Activated CD8-positive, alpha-beta T cell treated with anti-CD3 and anti-CD28 coated beads, Interleukin-2, amount 10 ng/mL, durations not matched to agents 7 days and 5 days (primary cell): ENCODE results near the gene LIMA1. TPM values are rescaled to one million over a fixed set of nuclear protein-coding genes. Genes with fewer than 3 reads are reported as not detected.
"Not testable (repeated sequence)": the region's sequence is repeated elsewhere in the genome, so short reads cannot be mapped to it uniquely, and the experiment has no call there.

ENCODE experiments used
- ATAC-seq: fragments of 150-1000 bp; cut with Tn5 transposase; one replicate; pipeline ENCODE4 v1.10.0; 2021; ENCODE audit warnings: moderate library complexity
- CTCF ChIA-PET: fragments of 350-600 bp; sonication (Branson Sonifier 250); formaldehyde crosslinking; loops from one replicate; lab custom pipeline; 2021; ENCODE audit warnings: antibody characterized with exemption; lab: Charles Lee
- POLR2A ChIA-PET: fragments of 350-600 bp; sonication (Branson Sonifier 250); formaldehyde crosslinking; loops from one replicate; lab custom pipeline; 2021; ENCODE audit warnings: antibody characterized with exemption; lab: Charles Lee
- DNase-seq: peaks from one replicate; pipeline ENCODE4 v3.0.0-alpha.2; 2020
- H3K27ac Mint-ChIP-seq: one replicate; pipeline ENCODE4 v1.8.0; 2021; ENCODE audit warnings: mild to moderate bottlenecking, mixed read lengths
- H3K27me3 Mint-ChIP-seq: one replicate; pipeline ENCODE4 v1.8.0; 2021; ENCODE audit warnings: low read depth, mixed read lengths
- H3K36me3 Mint-ChIP-seq: one replicate; pipeline ENCODE4 v1.8.0; 2021; ENCODE audit warnings: low read depth, mixed read lengths
- H3K4me1 Mint-ChIP-seq: one replicate; pipeline ENCODE4 v1.8.0; 2021; ENCODE audit warnings: low read depth, mixed read lengths
- H3K4me3 Mint-ChIP-seq: one replicate; pipeline ENCODE4 v1.8.0; 2021; ENCODE audit warnings: mild to moderate bottlenecking, mixed read lengths
- H3K9me3 Mint-ChIP-seq: one replicate; pipeline ENCODE4 v1.8.0; 2022; ENCODE audit warnings: mixed read lengths; ENCODE audit not compliant: insufficient read depth
- total RNA-seq, 2 experiments: library from RNA; stranded (reverse); gene quantifications; one replicate each; pipeline ENCODE4 v1.2.3, GENCODE V29; 2021

Gene LIMA1
- total RNA-seq, 2 experiments from 2014 or later: 19.4 to 19.9 TPM

DNA sequence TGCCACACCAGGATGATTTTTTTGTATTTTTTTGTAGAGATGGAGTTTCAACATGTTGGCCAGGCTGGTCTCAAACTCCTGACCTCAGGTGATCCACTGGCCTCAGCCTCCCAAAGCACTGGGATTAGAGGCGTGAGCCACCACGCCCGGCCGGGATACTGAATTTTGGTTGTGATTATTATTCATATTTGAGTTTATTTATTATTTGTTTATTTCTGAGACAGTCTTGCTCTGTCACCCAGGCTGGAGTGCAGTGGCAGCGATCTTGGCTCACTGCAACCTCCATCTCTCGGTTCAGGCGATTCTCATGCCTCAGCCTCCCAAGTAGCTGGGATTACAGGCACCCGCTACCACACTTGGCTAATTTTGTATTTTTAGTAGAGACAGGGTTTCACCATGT, 30.7 kb upstream of the LIMA1 start:
- H3K27ac Mint-ChIP-seq, POLR2A ChIA-PET, H3K4me3 Mint-ChIP-seq, DNase-seq, H3K9me3 Mint-ChIP-seq, H3K27me3 Mint-ChIP-seq, H3K36me3 Mint-ChIP-seq, H3K4me1 Mint-ChIP-seq, ATAC-seq: not testable (repeated sequence)
- CTCF ChIA-PET: interaction anchor here (0.6 to 2.8 kb wide), 30 partner anchors 8 to 239 kb away, joined by 3 to 23 read pairs (median 4); partner anchors contain the start of genes CERS5, COX14 and SMARCD1

DNA sequence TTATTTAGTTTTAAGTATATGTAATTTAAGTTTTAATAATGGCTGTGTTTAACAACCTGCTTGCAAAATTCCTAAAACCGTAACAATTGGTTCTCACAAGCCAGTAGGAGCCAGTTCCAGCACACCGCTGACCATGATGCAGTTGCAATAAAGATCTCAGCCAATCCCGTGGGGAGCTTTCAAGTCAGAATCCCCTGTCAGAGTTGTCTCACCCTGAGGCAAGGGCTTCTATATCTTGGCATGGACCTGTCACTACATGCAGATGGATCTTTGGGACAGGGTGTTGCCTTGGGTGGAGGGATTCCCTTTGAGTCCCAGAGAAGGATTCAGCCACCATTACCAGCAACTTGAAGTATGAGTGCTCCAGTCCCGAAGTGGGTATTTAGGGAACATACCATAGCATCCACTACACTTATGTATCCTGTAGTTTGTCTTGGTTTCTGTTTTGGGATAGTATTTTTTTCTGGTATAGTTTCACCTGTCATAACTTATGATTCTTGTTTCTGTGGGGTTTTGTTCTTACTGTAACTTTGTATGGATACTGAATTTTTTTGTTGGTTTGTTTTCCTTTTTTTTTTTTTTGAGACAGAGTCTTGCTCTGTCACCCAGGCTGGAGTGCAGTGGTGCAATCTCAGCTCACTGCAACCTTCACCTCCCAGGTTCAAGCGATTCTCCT, 30.1 kb upstream of the LIMA1 start:
- Mint-ChIP-seq H3K27me3 (no peaks in the 10 kb centered on the region), H3K9me3 (no peaks in the 10 kb centered on the region), H3K27ac (no peak overlapping the region), H3K36me3 (no peaks in the 10 kb centered on the region), H3K4me1 (no peaks in the 10 kb centered on the region), H3K4me3 (no peak overlapping the region)
- ATAC-seq (no peak), DNase-seq (no peak)
- ChIA-PET POLR2A (no interaction called here), CTCF (interaction anchor here (1.0 to 2.8 kb wide), 3 partner anchors 29 to 202 kb away, joined by 3 to 23 read pairs (median 12); partner anchors contain the start of gene COX14)

DNA sequence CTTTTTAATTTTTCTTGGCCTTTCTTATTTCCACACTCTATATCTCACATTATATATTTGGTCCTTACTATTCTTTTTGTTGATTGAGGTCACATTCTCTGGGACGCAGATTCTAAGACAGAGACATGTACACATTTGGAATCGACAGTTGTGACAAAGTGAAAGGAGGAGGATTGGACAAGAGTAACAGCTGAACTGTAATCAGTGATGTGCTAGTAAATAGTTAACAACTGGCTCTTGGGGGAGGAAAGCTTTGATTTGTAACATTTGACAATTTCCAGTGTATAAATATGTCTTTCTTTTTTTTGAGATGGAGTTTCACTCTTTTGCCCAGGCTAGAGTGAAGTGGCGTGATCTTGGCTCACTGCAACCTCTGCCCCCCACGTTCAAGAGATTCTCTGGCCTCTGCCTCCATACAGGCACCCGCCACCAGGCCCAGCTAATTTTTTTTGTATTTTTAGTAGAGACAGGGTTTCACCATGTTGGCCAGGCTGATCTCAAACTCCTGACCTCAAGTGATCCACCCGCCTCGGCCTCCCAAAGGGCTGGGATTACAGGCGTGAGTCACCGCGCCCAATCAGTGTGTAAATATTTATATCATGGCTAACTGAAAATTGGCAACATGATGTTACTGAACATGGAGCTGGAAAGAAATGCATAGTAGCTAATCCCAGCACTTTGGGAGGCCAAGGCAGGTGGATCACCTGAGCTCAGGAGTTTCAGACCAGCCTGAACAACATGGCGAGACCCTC, 28.7 kb upstream of the LIMA1 start:
- H3K9me3 Mint-ChIP-seq, H3K36me3 Mint-ChIP-seq, H3K27ac Mint-ChIP-seq, H3K4me3 Mint-ChIP-seq, ATAC-seq, DNase-seq, H3K27me3 Mint-ChIP-seq, H3K4me1 Mint-ChIP-seq: not testable (repeated sequence)
- CTCF ChIA-PET: interaction anchor here (0.6 to 1.0 kb wide), 3 partner anchors 89 to 242 kb away, joined by 3 read pairs; no protein-coding TSS in a partner anchor
- POLR2A ChIA-PET: interaction anchor here (0.6 kb wide), 1 partner anchor 699 kb away, joined by 4 read pairs; no protein-coding TSS in a partner anchor

DNA sequence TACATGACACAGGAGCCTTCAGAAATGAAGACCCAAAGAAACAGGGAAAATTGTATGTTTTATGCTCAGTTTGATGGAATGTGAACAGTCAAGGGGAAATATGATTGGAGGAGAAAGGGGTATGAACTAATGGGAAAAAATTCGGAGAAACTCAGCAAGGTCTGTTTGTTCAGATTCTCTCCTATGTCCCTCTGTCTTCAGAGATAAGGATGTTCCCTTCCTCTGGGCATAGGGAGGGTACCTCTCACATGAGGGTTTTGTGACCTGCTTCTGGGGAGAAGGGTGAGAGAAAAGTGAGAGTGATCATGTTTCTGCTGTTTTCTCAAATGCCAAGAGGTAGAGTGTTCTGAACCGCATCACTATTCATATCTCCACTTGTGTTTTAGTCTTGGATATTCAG, 26.6 kb upstream of the LIMA1 start:
- Mint-ChIP-seq H3K4me3 (no peak overlapping the region), H3K4me1 (no peaks in the 10 kb centered on the region), H3K27ac (no peak overlapping the region), H3K36me3 (no peaks in the 10 kb centered on the region), H3K9me3 (no peaks in the 10 kb centered on the region), H3K27me3 (no peaks in the 10 kb centered on the region)
- ChIA-PET POLR2A (no interaction called here), CTCF (interaction anchor here (1.0 kb wide), 1 partner anchor 235 kb away, joined by 3 read pairs; no protein-coding TSS in a partner anchor)
- DNase-seq (no peak), ATAC-seq (no peak)

DNA sequence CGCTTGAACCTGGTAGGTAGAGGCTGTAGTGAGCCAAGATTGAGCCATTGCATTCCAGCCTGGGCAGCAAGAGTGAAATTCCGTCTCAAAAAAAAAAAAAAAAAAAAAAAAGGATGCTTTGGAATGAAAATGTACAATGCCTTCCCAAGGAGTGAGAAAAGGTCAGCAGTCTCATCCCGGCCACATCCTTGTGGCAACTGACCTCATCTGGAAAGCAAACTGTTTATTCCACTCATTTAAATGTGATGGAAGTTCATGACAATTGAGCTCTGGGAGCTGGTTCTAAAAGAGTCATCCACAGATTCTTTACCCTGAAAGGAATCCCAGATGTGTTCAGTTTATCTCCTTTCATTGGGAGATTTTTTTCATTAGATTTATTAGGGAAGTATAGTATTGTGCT, 19.4 kb upstream of the LIMA1 start:
- Mint-ChIP-seq H3K4me1 (no peaks in the 10 kb centered on the region), H3K27me3 (no peaks in the 10 kb centered on the region), H3K36me3 (no peaks in the 10 kb centered on the region), H3K4me3 (no peak overlapping the region), H3K9me3 (no peaks in the 10 kb centered on the region), H3K27ac (no peak overlapping the region)
- POLR2A ChIA-PET: no interaction called here
- no peak for DNase-seq
- no peak for ATAC-seq
- CTCF ChIA-PET: interaction anchor here (0.6 kb wide), 1 partner anchor 90 kb away, joined by 3 read pairs; no protein-coding TSS in a partner anchor

DNA sequence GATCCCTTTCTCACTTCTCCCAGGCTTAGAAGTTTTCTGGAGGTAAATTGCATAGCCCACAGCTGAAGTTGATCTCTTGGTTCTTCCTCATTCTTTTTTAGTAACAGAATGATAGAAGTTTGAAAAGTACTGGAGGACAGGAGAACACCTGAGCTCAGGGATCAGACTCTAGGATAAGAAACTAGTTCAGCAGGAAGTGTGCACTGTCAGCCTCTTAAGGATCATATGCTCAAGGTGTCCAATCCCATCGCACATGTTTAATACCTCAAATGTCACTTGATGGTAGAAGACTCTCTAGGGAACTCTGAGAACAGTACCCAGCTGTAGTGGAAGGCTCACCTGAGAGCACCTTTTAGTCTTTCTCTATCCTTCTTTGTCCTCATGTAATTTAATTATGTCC, 14.7 kb upstream of the LIMA1 start:
- POLR2A ChIA-PET: no interaction called here
- H3K27ac Mint-ChIP-seq: no peak overlapping the region
- no peaks in the 10 kb centered on the region for H3K27me3 Mint-ChIP-seq
- CTCF ChIA-PET: interaction anchor here (0.6 to 1.8 kb wide), 9 partner anchors 8 to 331 kb away, joined by 3 to 7 read pairs (median 4); partner anchors contain the start of genes COX14 and LIMA1
- H3K9me3 Mint-ChIP-seq: no peaks in the 10 kb centered on the region
- DNase-seq (no peak), ATAC-seq (no peak)
- no peaks in the 10 kb centered on the region for H3K36me3 Mint-ChIP-seq
- H3K4me3 Mint-ChIP-seq: no peak overlapping the region
- no peaks in the 10 kb centered on the region for H3K4me1 Mint-ChIP-seq

DNA sequence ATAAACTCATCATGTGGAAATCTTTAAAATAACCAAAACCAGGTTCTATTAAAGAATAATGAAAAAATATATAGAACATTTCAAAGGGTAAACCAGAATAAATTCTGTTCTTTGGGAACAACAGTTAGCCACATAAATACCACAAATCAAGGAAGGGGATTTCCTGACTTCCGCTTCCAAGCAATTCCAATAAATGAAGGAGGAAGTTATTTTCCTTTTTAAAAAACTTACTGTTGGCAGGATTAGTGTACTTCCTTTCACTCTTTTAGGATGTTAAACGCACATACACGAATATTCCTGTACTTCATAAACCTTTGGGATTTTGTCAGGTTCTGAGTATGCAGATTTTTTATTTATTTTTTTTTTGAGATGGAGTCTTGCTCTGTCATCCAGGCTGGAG, 13.7 kb upstream of the LIMA1 start:
- POLR2A ChIA-PET: no interaction called here
- Mint-ChIP-seq H3K27me3 (no peaks in the 10 kb centered on the region), H3K4me1 (no peaks in the 10 kb centered on the region), H3K4me3 (no peak overlapping the region), H3K27ac (no peak overlapping the region), H3K36me3 (no peaks in the 10 kb centered on the region), H3K9me3 (no peaks in the 10 kb centered on the region)
- CTCF ChIA-PET: interaction anchor here (0.9 to 1.4 kb wide), 3 partner anchors 18 to 186 kb away, joined by 3 to 7 read pairs (median 3); partner anchors contain the start of gene COX14
- no peak for DNase-seq
- no peak for ATAC-seq

DNA sequence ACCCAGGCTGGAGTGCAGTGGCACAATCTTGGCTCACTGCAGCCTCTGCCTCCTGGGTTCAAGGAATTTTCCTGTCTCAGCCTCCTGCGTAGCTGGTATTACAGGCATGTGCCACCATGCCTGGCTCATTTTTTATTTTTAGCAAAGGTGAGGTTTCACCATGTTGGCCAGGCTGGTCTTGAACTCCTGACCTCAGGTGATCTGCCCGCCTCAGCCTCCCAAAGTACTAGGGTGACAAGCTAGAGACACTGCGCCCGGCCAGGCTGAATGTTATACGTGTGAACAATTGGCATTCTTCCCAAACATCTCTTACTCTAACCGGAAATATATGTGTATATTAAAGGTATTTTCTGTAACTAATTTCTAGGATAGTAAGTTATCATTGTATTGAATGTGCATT, 13.2 kb upstream of the LIMA1 start:
- H3K36me3 Mint-ChIP-seq: peaks cover 4% of the 10 kb centered on the region
- no peaks in the 10 kb centered on the region for H3K4me1 Mint-ChIP-seq
- POLR2A ChIA-PET: no interaction called here
- no peak overlapping the region for H3K4me3 Mint-ChIP-seq
- no peaks in the 10 kb centered on the region for H3K9me3 Mint-ChIP-seq
- no peak for DNase-seq
- no peaks in the 10 kb centered on the region for H3K27me3 Mint-ChIP-seq
- ATAC-seq: no peak
- CTCF ChIA-PET: interaction anchor here (0.9 kb wide), 1 partner anchor 19 kb away, joined by 3 read pairs; no protein-coding TSS in a partner anchor
- H3K27ac Mint-ChIP-seq: no peak overlapping the region

DNA sequence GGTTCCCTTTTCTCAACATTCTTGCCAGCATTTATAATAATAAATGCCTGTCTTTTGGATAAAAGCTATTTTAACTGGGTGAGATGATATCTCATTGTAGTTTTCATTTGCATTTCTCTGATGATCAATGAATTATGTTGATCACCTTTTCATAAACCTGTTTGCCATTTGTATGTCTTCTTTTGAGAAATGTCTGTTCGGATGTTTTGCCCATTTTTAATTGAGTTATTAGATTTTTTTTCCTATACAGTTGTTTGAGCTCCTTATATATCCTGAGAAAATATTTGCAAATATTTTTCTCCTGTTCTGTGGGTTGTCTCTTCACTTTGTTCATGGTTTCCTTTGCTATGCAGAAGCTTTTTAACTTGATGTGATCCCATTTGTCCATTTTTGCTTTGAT, 8.1 kb upstream of the LIMA1 start:
- H3K4me3 Mint-ChIP-seq: no peak overlapping the region
- DNase-seq (no peak), ATAC-seq (no peak)
- no peaks in the 10 kb centered on the region for H3K27me3 Mint-ChIP-seq
- no peak overlapping the region for H3K27ac Mint-ChIP-seq
- no peaks in the 10 kb centered on the region for H3K4me1 Mint-ChIP-seq
- H3K36me3 Mint-ChIP-seq: peaks cover 11% of the 10 kb centered on the region
- POLR2A ChIA-PET: no interaction called here
- no peaks in the 10 kb centered on the region for H3K9me3 Mint-ChIP-seq
- CTCF ChIA-PET: no interaction called here

DNA sequence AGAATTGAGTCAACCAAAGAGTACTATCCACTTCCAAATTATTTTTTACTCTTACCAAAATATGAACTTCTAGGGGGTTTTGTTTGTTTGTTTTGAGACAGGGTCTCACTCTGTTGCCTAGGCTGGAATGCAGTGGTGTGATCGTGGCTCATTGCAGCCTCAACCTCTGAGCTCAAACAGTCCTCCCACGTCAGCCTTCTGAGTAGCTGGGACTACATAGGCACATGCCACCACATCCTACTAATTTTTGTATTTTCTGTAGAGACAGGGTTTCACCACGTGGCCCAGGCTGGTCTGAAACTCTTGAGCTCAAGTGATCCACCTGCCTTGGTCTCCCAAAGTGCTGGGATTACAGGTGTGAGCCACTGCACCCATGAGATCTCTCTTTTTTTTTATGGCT, 7.4 kb upstream of the LIMA1 start:
- H3K36me3 Mint-ChIP-seq: peaks cover 11% of the 10 kb centered on the region
- H3K4me3 Mint-ChIP-seq, H3K27me3 Mint-ChIP-seq, CTCF ChIA-PET, ATAC-seq, DNase-seq, POLR2A ChIA-PET, H3K4me1 Mint-ChIP-seq, H3K9me3 Mint-ChIP-seq, H3K27ac Mint-ChIP-seq: not testable (repeated sequence)

DNA sequence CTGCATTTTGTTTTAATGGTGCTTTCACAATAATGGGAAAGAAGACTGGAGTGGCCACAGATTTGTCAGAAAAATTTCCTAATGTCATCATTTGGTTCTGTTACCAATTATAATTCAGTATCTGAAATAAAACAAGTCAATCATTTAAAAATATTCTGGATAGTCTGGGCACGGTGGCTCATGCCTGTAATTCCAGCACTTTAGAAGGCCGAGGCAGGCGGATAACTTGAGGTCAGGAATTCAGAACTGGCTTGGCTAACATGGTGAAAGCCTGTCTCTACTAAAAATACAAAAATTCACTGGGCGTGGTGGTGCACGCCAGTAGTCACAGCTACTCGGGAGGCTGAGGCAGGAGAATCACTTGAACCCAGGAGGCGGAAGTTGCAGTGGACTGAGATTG, 4.0 kb upstream of the LIMA1 start:
- CTCF ChIA-PET: interaction anchor here (0.9 to 1.4 kb wide), 3 partner anchors 11 to 121 kb away, joined by 3 to 4 read pairs (median 3); no protein-coding TSS in a partner anchor
- ATAC-seq: no peak
- Mint-ChIP-seq H3K9me3 (no peaks in the 10 kb centered on the region), H3K27ac (no peak overlapping the region), H3K27me3 (peaks cover 4% of the 10 kb centered on the region), H3K4me3 (no peak overlapping the region), H3K36me3 (peaks cover 13% of the 10 kb centered on the region), H3K4me1 (peaks cover 20% of the 10 kb centered on the region)
- DNase-seq: no peak
- POLR2A ChIA-PET: interaction anchor here (0.6 kb wide), 1 partner anchor 16 kb away, joined by 5 read pairs; no protein-coding TSS in a partner anchor

DNA sequence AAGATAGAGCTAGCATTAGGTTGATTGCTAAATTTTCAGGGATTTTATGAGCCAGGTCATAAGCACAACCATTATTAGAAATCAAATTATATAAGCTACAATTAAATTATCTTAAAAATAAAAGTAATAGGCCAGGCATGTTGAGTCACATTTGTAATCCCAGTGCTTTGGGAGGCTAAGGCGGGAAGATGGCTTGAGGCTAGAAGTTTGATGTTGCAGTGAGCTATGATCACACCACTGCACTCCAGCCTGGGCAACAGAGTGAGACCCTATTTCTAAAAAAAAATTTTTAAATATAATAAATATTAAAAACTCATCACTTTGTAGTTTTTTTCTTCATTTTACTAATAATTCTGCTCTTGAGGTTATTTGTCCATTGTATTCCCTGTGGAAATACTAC, 1.9 kb upstream of the LIMA1 start:
- H3K27me3 Mint-ChIP-seq: peaks cover 13% of the 10 kb centered on the region
- DNase-seq (no peak), ATAC-seq (no peak)
- H3K27ac Mint-ChIP-seq: no peak overlapping the region
- H3K9me3 Mint-ChIP-seq: no peaks in the 10 kb centered on the region
- ChIA-PET POLR2A (no interaction called here), CTCF (no interaction called here)
- peaks cover 20% of the 10 kb centered on the region for H3K4me1 Mint-ChIP-seq
- no peak overlapping the region for H3K4me3 Mint-ChIP-seq
- H3K36me3 Mint-ChIP-seq: peaks cover 2% of the 10 kb centered on the region
